ENCODE results near the gene PIF1.
"Not testable (repeated sequence)": the region's sequence is repeated elsewhere in the genome, so short reads cannot be mapped to it uniquely, and the experiment has no call there.

The PIF1 gene

GRCh38 chr15:64833690-64834089, 8.2 kb upstream of the PIF1 start:
- TF ChIP-seq CTCF (IDR thresholded peaks at IDR 0.05) = no peak
- no peak for DNase-seq
- Mint-ChIP-seq H3K9me3 (peaks cover 8% of the 10 kb centered on the region), H3K27me3 (ENCODE audit: low read depth, poor library complexity) (peaks cover 3% of the 10 kb centered on the region), H3K36me3 (ENCODE audit: low read depth) (peaks cover 9% of the 10 kb centered on the region), H3K4me1 (peaks cover 20% of the 10 kb centered on the region), H3K4me3 (no peak overlapping the region), H3K27ac (no peak overlapping the region)

- TF ChIP-seq CTCF (IDR thresholded peaks at IDR 0.05) = no peak
- DNase-seq = no peak
- Mint-ChIP-seq H3K27ac (no peak overlapping the region), H3K4me1 (peaks cover 32% of the 10 kb centered on the region), H3K4me3 (no peak overlapping the region), H3K9me3 (no peaks in the 10 kb centered on the region), H3K27me3 (ENCODE audit: low read depth, poor library complexity) (peaks cover 3% of the 10 kb centered on the region), H3K36me3 (ENCODE audit: low read depth) (no peaks in the 10 kb centered on the region)
These were observed 3.5 kb upstream of the PIF1 start for GRCh38 chr15:64828985-64829384.

GRCh38 chr15:64824929-64825430, 467 bp downstream of the PIF1 start:
- no peak for TF ChIP-seq CTCF (IDR thresholded peaks at IDR 0.05)
- peak overlapping the region; percentile 94 for H3K4me3 Mint-ChIP-seq
- peaks cover 40% of the 10 kb centered on the region for H3K4me1 Mint-ChIP-seq
- no peak overlapping the region for H3K27ac Mint-ChIP-seq
- H3K27me3 Mint-ChIP-seq (ENCODE audit: low read depth, poor library complexity) = peaks cover 3% of the 10 kb centered on the region
- no peak for DNase-seq
- H3K36me3 Mint-ChIP-seq (ENCODE audit: low read depth) = peaks cover 21% of the 10 kb centered on the region
- no peaks in the 10 kb centered on the region for H3K9me3 Mint-ChIP-seq

- peaks cover 29% of the 10 kb centered on the region for H3K36me3 Mint-ChIP-seq (ENCODE audit: low read depth)
- no peak overlapping the region for H3K4me3 Mint-ChIP-seq
- DNase-seq = no peak
- H3K4me1 Mint-ChIP-seq = peaks cover 32% of the 10 kb centered on the region
- peak overlapping the region; percentile 64 for H3K27ac Mint-ChIP-seq
- peaks cover 6% of the 10 kb centered on the region for H3K27me3 Mint-ChIP-seq (ENCODE audit: low read depth, poor library complexity)
- no peak for TF ChIP-seq CTCF (IDR thresholded peaks at IDR 0.05)
- no peaks in the 10 kb centered on the region for H3K9me3 Mint-ChIP-seq
These were observed 9.0 kb downstream of the PIF1 start for GRCh38 chr15:64816452-64816851.

GRCh38 chr15:64814965-64815364, 10.5 kb downstream of the PIF1 start:
- not testable (repeated sequence) for H3K4me3 Mint-ChIP-seq, DNase-seq, H3K9me3 Mint-ChIP-seq
- peaks cover 20% of the 10 kb centered on the region for H3K36me3 Mint-ChIP-seq (ENCODE audit: low read depth)
- peak overlapping the region; percentile 19 for H3K27ac Mint-ChIP-seq
- peaks cover 46% of the 10 kb centered on the region for H3K4me1 Mint-ChIP-seq
- H3K27me3 Mint-ChIP-seq (ENCODE audit: low read depth, poor library complexity) = peaks cover 13% of the 10 kb centered on the region

GRCh38 chr15:64814283-64814682, 11.2 kb downstream of the PIF1 start:
- H3K4me1 Mint-ChIP-seq = peaks cover 51% of the 10 kb centered on the region
- not testable (repeated sequence) for H3K4me3 Mint-ChIP-seq, H3K27ac Mint-ChIP-seq, DNase-seq, H3K9me3 Mint-ChIP-seq
- H3K27me3 Mint-ChIP-seq (ENCODE audit: low read depth, poor library complexity) = peaks cover 15% of the 10 kb centered on the region
- H3K36me3 Mint-ChIP-seq (ENCODE audit: low read depth) = peaks cover 20% of the 10 kb centered on the region

- Mint-ChIP-seq H3K27me3 (ENCODE audit: low read depth, poor library complexity) (peaks cover 24% of the 10 kb centered on the region), H3K4me1 (peaks cover 63% of the 10 kb centered on the region), H3K4me3 (no peak overlapping the region), H3K27ac (peak overlapping the region; percentile 64), H3K9me3 (no peaks in the 10 kb centered on the region), H3K36me3 (ENCODE audit: low read depth) (peaks cover 11% of the 10 kb centered on the region)
- DNase-seq = no peak
- no peak for TF ChIP-seq CTCF (IDR thresholded peaks at IDR 0.05)
These were observed 12.4 kb downstream of the PIF1 start for GRCh38 chr15:64813075-64813474.

Data from nephron progenitor cell (in vitro differentiated cells).